Stimulated activated naive CD8-positive, alpha-beta T cell treated with anti-CD3 and anti-CD28 coated beads, Interleukin-15, Interleukin-2, amounts not matched to agents 100 ng/mL and 50 ng/mL, for 24 hours (primary cell): Measurements from ENCODE around the gene BTBD17.
A peak's percentile ranks its signal among the peaks of the same experiment; 100 is the strongest.
"Not testable (repeated sequence)": the region's sequence is repeated elsewhere in the genome, so short reads cannot be mapped to it uniquely, and the experiment has no call there.

Experiments
- H3K27ac Mint-ChIP-seq: one replicate; pipeline ENCODE4 v1.8.0; 2021; ENCODE audit warnings: mild to moderate bottlenecking, mixed read lengths
- H3K27me3 Mint-ChIP-seq: one replicate; pipeline ENCODE4 v1.8.0; 2021; ENCODE audit warnings: mixed read lengths
- H3K36me3 Mint-ChIP-seq: one replicate; pipeline ENCODE4 v1.8.0; 2021; ENCODE audit warnings: low read depth, mixed read lengths
- H3K4me1 Mint-ChIP-seq: one replicate; pipeline ENCODE4 v1.8.0; 2021; ENCODE audit warnings: low read depth, mixed read lengths
- H3K4me3 Mint-ChIP-seq: one replicate; pipeline ENCODE4 v1.8.0; 2021; ENCODE audit warnings: mild to moderate bottlenecking, mixed read lengths
- H3K9me3 Mint-ChIP-seq: one replicate; pipeline ENCODE4 v1.8.0; 2021; ENCODE audit warnings: mixed read lengths

BTBD17 gene

GRCh38 chr17:74361230-74362068 lies at the start of gene BTBD17:
Gene BTBD17, minus strand, starts transcription at chr17:74361868. Its CDS starts 49 bp downstream, at chr17:74361819.
- Mint-ChIP-seq H3K9me3 (no peaks in the 10 kb centered on the region), H3K4me3 (no peak within 1 kb of the TSS), H3K27ac (no peak within 1 kb of the TSS), H3K36me3 (no peaks in the 10 kb centered on the region), H3K4me1 (peaks cover 3% of the 10 kb centered on the region), H3K27me3 (peaks cover 25% of the 10 kb centered on the region)

- peaks cover 3% of the 10 kb centered on the region for H3K4me1 Mint-ChIP-seq
- no peaks in the 10 kb centered on the region for H3K9me3 Mint-ChIP-seq
- H3K4me3 Mint-ChIP-seq, result no peak overlapping the region
- H3K27ac Mint-ChIP-seq, result no peak overlapping the region
- no peaks in the 10 kb centered on the region for H3K36me3 Mint-ChIP-seq
- H3K27me3 Mint-ChIP-seq, result peaks cover 9% of the 10 kb centered on the region
These were observed 48.4 kb upstream of the BTBD17 start for GRCh38 chr17:74410001-74410443.

GRCh38 chr17:74408815-74409214 lies 47.1 kb upstream of the BTBD17 start:
- Mint-ChIP-seq H3K4me1 (no peaks in the 10 kb centered on the region), H3K27ac (no peak overlapping the region), H3K27me3 (peaks cover 9% of the 10 kb centered on the region), H3K9me3 (no peaks in the 10 kb centered on the region), H3K36me3 (no peaks in the 10 kb centered on the region), H3K4me3 (no peak overlapping the region)

- Mint-ChIP-seq H3K9me3 (no peaks in the 10 kb centered on the region), H3K4me1 (no peaks in the 10 kb centered on the region), H3K36me3 (no peaks in the 10 kb centered on the region), H3K27me3 (peaks cover 9% of the 10 kb centered on the region), H3K4me3 (no peak overlapping the region), H3K27ac (no peak overlapping the region)
These were observed 46.6 kb upstream of the BTBD17 start for GRCh38 chr17:74408262-74408661.

GRCh38 chr17:74407384-74407783 lies 45.7 kb upstream of the BTBD17 start:
- Mint-ChIP-seq H3K27me3 (peaks cover 8% of the 10 kb centered on the region), H3K4me1 (no peaks in the 10 kb centered on the region), H3K4me3 (no peak overlapping the region), H3K27ac (no peak overlapping the region), H3K36me3 (no peaks in the 10 kb centered on the region), H3K9me3 (no peaks in the 10 kb centered on the region)

- not testable (repeated sequence) for H3K36me3 Mint-ChIP-seq, H3K9me3 Mint-ChIP-seq, H3K4me3 Mint-ChIP-seq, H3K4me1 Mint-ChIP-seq, H3K27ac Mint-ChIP-seq, H3K27me3 Mint-ChIP-seq
These were observed 43.6 kb upstream of the BTBD17 start for GRCh38 chr17:74405311-74405710.

- H3K9me3 Mint-ChIP-seq, result no peaks in the 10 kb centered on the region
- H3K27me3 Mint-ChIP-seq, result peaks cover 4% of the 10 kb centered on the region
- H3K4me3 Mint-ChIP-seq, result no peak overlapping the region
- no peak overlapping the region for H3K27ac Mint-ChIP-seq
- no peaks in the 10 kb centered on the region for H3K4me1 Mint-ChIP-seq
- no peaks in the 10 kb centered on the region for H3K36me3 Mint-ChIP-seq
These were observed 43.1 kb upstream of the BTBD17 start for GRCh38 chr17:74404789-74405188.

- H3K36me3 Mint-ChIP-seq, result no peaks in the 10 kb centered on the region
- H3K27me3 Mint-ChIP-seq, result peaks cover 4% of the 10 kb centered on the region
- no peak overlapping the region for H3K27ac Mint-ChIP-seq
- H3K4me1 Mint-ChIP-seq, result no peaks in the 10 kb centered on the region
- no peak overlapping the region for H3K4me3 Mint-ChIP-seq
- H3K9me3 Mint-ChIP-seq, result no peaks in the 10 kb centered on the region
These were observed 42.5 kb upstream of the BTBD17 start for GRCh38 chr17:74404218-74404617.

GRCh38 chr17:74403512-74404137 lies 42.0 kb upstream of the BTBD17 start:
- H3K4me3 Mint-ChIP-seq, result no peak overlapping the region
- H3K4me1 Mint-ChIP-seq, result no peaks in the 10 kb centered on the region
- no peaks in the 10 kb centered on the region for H3K36me3 Mint-ChIP-seq
- no peak overlapping the region for H3K27ac Mint-ChIP-seq
- no peaks in the 10 kb centered on the region for H3K9me3 Mint-ChIP-seq
- peaks cover 4% of the 10 kb centered on the region for H3K27me3 Mint-ChIP-seq

GRCh38 chr17:74402048-74402447 lies 40.4 kb upstream of the BTBD17 start:
- Mint-ChIP-seq H3K9me3 (no peaks in the 10 kb centered on the region), H3K36me3 (no peaks in the 10 kb centered on the region), H3K27ac (no peak overlapping the region)

GRCh38 chr17:74396567-74396966 lies 34.9 kb upstream of the BTBD17 start:
- Mint-ChIP-seq H3K36me3 (no peaks in the 10 kb centered on the region), H3K27ac (no peak overlapping the region), H3K9me3 (no peaks in the 10 kb centered on the region), H3K27me3 (peaks cover 4% of the 10 kb centered on the region), H3K4me1 (no peaks in the 10 kb centered on the region), H3K4me3 (no peak overlapping the region)

More at GRCh38 chr17:74402048-74402447, 40.4 kb upstream of the BTBD17 start:
- Mint-ChIP-seq H3K27me3 (peaks cover 4% of the 10 kb centered on the region), H3K4me1 (no peaks in the 10 kb centered on the region), H3K4me3 (no peak overlapping the region)

- Mint-ChIP-seq H3K36me3 (no peaks in the 10 kb centered on the region), H3K9me3 (no peaks in the 10 kb centered on the region)
These were observed 33.3 kb upstream of the BTBD17 start for GRCh38 chr17:74394977-74395376.

GRCh38 chr17:74394275-74394950 lies 32.7 kb upstream of the BTBD17 start:
- no peaks in the 10 kb centered on the region for H3K4me1 Mint-ChIP-seq
- no peak overlapping the region for H3K27ac Mint-ChIP-seq
- H3K36me3 Mint-ChIP-seq, result no peaks in the 10 kb centered on the region
- H3K27me3 Mint-ChIP-seq, result no peaks in the 10 kb centered on the region
- H3K9me3 Mint-ChIP-seq, result no peaks in the 10 kb centered on the region
- H3K4me3 Mint-ChIP-seq, result no peak overlapping the region

More at GRCh38 chr17:74394977-74395376, 33.3 kb upstream of the BTBD17 start:
- Mint-ChIP-seq H3K27me3 (no peaks in the 10 kb centered on the region), H3K4me3 (no peak overlapping the region), H3K27ac (no peak overlapping the region), H3K4me1 (no peaks in the 10 kb centered on the region)

- H3K36me3 Mint-ChIP-seq, result no peaks in the 10 kb centered on the region
- no peaks in the 10 kb centered on the region for H3K27me3 Mint-ChIP-seq
- H3K27ac Mint-ChIP-seq, result peak overlapping the region; percentile 54
- H3K4me3 Mint-ChIP-seq, result no peak overlapping the region
- no peaks in the 10 kb centered on the region for H3K9me3 Mint-ChIP-seq
- H3K4me1 Mint-ChIP-seq, result no peaks in the 10 kb centered on the region
These were observed 31.8 kb upstream of the BTBD17 start for GRCh38 chr17:74393346-74393942.

- Mint-ChIP-seq H3K4me1 (no peaks in the 10 kb centered on the region), H3K36me3 (no peaks in the 10 kb centered on the region), H3K4me3 (no peak overlapping the region), H3K27ac (no peak overlapping the region), H3K9me3 (no peaks in the 10 kb centered on the region), H3K27me3 (no peaks in the 10 kb centered on the region)
These were observed 31.2 kb upstream of the BTBD17 start for GRCh38 chr17:74392848-74393247.
